COLO829 (cell line): ENCODE measurements around the gene OR13C4.
A peak's percentile ranks its signal among the peaks of the same experiment; 100 is the strongest.
"Not testable (repeated sequence)": the region's sequence is repeated elsewhere in the genome, so short reads cannot be mapped to it uniquely, and the experiment has no call there.

Source experiments
- DNase-seq: peaks from one replicate; pipeline ENCODE4 v3.0.0; 2012; ENCODE audit warnings: low spot score

Gene OR13C4

DNA sequence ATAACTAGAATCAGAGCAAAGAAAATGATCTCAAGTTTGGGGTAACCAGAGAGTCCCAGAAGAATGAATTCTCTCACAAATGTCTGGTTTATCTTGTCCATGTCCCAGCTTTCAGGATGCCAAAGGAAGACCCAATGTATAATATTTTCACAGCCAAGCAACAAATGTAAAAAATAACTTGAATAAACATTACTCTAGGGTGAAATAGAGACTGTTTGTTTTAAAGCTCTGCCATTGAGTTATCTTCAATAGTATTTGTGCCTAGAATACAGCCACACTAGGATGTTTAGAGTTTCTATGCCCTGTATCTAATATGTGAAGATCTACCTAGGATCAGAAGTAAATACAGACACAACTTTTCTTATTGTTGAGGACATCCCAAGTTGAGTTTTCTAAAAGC, at the start of gene OR13C4:
TSS of gene OR13C4 (minus strand) at position 101 of the 400 bp plus-strand sequence. CDS start at position 101, 0 bp downstream.
- no peak for DNase-seq

DNA sequence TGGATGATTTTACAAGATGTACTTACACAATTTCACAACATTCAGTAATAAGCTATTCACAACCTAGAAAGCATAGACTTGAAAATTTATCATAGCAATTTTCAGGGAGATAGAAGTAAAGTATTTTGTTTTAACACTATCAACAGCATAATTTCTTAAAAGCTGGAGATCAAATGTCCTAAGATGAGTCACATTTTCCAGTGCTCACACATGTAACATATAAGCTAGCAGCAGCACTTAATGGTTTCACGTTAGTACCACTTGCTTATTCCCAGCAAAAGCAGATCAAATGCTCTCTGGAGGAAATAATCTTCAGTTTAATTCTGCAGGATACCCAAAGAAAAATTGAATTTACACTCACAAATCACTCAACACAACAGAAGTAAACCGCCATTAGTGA, 48.4 kb upstream of the OR13C4 start:
- DNase-seq = no peak

DNA sequence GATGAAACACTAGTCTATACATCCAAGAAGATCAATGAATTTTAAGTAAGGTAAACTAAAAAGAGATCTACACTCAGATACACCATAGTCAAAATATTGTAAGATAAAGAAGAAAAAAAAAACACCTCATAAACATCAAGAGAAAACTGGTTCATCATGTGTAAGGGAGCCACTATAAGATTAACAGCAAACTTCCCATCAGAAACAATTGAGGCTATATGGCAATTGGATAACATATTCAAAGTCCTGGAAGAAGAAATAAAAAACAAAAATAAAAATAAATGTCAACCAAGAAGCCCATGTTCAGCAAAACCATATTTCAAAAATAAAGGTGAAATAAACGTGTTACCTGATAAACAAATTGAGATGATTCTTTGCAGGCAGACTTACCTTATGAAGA, 45.6 kb upstream of the OR13C4 start:
- no peak for DNase-seq

DNA sequence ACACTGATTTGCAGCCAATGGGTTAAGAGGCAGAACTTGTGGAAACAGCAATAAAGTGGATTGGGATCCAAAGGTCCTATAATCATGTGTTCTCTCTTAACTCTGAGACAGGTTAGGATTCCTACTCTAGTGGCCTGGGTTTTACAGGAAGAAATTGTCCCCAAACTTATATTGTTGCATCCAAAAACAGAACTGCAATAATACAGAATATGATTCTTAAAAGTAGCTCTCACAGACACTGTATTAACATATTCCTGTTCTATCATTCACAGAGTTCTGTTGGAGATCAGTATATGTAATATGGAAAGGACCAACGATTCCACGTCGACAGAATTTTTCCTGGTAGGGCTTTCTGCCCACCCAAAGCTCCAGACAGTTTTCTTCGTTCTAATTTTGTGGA, 41.9 kb upstream of the OR13C4 start, which contains the start of gene OR13C8:
TSS of gene OR13C8 (plus strand) at position 301 of the 400 bp plus-strand sequence. CDS start at position 301, 0 bp downstream.
- no peak for DNase-seq

DNA sequence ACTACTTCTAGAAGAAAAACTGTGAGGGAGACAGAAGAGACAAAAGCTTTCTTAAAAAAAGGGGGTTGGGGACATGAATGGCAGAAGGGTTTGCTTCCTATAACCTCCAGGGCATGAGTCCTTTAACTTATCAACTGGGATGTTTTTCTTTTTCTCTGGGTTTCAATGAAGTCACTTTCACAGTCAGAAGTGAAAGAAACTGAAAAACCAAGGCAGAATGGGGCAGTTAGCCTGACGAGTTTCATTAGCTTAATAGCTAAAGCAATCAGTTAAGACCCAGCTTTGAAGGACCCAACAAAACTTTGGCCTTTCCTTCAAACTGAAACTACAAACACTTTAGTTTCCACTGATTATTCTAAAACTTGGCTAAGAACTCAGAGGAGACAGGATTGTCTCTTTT, 37.3 kb upstream of the OR13C4 start:
- no peak for DNase-seq

DNA sequence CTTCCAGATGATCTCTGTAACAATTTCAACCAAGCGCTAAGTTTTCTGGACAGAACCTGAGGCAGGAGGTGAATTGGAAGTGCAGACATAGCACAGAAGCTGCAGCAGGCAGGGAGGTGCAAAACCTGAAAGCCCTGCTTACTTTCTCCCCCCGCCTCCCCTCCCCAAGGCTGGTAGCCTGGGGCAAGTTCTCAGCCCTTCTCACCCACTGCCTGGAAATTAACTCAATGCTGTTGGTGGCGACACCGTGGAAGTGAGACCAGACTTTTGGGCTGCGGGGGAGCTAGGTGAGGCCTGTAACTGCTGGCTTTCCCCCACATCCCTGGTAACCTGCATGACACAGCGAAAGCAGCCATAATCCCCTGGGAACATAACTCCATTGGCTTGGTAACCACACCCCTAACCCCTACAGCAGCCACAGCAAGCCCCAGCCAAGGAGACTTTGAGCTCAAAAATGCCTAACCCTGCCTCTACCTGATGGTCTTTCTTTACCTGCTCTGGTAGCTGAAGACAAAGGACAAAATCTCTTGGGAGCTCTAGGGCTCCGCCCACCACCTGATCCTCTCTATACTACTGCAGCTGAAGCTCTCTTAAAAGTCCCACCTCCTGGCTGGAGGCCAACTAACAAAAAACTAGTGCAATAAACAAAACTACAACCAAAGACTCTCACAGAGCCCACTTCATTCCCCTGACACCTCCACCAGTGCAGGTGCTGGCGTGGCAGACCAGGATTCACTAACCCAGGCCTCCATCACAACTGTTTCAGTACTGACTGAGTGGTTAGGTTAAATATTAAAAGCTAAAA, 30.0 kb upstream of the OR13C4 start:
- DNase-seq = no peak

DNA sequence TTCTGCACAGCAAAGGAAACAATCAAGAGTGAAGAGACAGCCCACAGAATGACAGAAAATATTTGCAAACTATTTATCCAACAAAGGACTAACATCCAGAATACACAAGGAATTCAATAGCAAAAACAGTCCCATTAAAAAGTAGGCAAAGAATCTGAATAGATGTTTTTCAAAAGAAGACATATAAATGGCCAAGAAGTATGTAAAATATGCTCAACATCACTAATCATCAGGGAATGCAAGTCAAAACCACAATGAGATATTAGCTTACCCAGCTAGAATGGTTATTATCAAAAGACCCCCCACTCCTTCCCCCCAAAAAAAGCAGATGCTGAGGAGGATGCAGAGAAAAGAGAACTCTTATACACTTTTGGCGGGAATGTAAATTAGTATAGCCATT, 28.5 kb upstream of the OR13C4 start:
- no peak for DNase-seq

DNA sequence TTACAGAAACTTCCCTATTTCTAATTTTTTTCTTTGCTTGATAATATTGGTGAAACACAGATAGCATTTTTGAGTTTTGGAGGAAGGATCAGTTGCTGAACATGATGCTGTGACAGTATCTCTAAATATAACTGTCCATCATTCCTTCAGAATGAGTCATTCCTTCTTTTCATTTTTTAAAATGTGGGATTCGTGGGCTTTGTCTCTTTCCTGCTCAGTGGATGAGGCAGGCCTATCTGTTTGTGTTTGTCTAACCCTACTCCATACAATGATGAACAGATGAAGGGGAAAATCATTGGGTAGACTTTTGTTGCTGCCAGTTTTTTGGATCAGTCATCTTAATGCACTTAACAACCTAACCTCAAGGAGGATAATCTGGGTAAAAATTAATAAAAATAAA, 26.3 kb upstream of the OR13C4 start:
- DNase-seq = no peak

DNA sequence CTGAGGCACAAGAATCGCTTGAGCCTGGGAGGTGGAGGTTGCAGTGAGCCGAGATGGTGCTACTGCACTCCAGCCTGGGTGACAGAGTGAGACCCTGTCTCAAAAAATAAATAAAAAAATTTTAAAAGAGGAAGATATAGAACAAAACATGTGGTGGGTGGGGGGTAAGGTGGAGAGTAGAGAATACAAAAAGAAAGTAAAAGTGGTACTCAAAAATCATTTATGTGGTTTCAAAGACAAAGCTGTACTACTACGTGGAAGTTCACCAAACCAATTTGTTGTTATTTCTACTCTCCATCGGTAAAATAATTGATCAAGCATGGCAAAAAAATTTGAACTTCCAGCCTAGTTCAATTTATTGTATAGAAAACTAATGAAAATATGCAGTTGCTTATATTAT, 17.6 kb upstream of the OR13C4 start:
- DNase-seq = no peak

DNA sequence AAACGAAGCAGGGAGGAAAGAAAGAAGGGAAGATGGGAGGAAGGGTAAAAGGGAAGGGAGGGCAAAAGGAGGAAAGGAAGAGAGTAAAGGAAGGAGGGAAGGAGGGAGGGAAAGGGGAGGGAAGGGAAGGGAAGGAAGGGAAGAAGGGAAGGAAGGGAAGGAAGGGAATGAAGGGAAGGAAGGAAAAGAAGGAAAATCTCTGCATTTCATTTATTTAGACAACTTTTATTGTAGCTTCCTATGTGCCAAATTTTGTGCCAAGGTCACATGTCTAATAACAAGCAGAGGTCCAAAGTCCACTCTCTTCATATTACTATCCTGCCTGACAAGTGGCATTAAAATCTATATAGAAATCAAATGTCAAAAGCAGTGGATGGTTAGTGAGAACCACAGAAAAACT, 12.3 kb upstream of the OR13C4 start:
- DNase-seq = no peak

DNA sequence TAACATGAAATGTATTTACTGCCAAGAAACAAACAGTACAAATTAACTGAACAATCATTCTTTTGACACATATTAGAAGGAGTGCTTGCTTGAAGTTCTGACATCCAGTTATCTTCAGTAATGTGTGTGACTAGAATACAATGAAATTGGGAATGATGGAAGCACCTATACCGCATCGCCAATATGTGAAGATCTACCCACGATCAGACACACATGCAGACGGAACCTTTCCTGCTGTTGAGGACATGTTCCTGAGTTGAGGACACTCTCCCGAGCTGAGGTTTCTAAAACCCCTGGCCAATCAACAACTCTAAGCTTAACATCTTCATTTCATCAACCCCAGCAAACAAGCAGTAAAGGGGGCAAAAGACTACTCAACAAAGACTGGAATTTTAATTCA, 9.7 kb upstream of the OR13C4 start, which contains the start of gene OR13C3:
TSS of gene OR13C3 (minus strand) at position 101 of the 400 bp plus-strand sequence. CDS start 133 bp downstream, outside the sequence.
- DNase-seq = no peak

DNA sequence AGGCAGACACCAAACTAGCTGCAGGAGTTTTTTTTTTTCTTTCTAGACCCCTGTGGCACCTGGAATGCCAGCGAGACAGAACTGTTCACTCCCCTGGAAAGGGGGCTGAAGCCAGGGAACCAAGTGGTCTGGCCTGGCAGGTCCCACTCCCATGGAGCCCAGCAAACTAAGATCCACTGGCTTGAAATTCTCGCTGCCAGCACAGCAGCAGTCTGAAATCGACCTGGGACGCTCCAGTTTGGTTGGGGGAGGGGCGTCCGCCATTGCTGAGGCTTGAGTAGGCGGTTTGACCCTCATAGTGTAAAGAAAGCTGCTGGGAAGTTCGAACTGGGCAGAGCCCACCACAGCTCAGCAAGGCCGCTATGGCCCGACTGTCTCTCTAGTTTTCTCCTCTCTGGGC, 6.8 kb downstream of the OR13C4 start:
- DNase-seq = not testable (repeated sequence)

DNA sequence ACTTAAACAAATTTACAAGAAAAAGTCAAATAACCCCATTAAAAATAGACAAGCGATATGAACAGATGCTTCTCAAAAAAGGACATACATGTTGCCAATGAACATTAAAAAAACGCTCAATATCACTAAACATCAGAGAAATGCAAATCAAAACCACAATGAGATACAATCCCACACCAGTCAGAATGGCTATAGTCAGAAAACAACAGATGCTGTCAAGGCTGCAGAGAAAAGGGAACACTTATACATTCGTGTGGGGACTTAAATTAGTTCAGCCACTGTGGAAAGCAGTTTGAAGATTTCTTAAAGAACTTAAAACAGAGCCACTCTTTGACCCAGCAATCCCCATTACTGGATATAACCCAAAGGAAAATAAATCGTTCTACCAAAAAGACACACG, 12.1 kb downstream of the OR13C4 start:
- no peak for DNase-seq

DNA sequence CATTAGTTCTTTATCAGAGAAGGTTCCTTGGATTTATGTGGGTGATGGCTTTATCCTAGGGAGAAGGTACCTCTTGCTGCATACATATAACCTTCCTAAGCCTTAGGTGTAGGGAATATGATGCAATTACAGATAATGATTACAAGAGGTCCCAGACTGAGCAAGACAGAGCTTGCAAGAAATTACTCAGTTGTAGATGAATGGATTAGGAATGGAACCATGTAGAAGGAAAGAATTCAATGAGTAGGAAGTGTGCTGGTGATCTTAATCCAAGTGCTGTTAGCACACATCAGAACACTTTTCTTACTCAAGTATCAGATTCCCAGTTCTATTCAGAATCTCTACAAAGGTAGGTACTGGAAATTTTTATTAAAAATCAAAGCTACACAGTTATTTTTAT, 20.4 kb downstream of the OR13C4 start:
- no peak for DNase-seq

DNA sequence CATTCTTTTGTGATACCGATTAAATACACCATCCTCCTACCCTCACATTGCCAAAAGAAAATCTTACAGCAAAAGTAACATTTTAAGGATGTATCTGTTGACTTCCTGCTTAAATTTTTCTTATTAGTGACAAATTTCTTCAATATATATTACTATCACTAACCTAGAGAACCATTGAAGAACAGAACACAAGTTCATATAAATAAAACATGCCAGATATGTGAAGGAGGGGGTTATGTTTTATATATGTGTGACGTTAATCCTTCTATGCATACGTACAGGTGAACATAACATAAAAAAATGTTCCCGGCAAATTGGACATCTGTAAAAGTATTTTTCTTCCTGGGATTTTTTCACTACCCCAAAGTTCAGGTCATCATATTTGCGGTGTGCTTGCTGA, 23.0 kb downstream of the OR13C4 start, which contains the start of gene OR13F1:
TSS of gene OR13F1 (plus strand) at position 301 of the 400 bp plus-strand sequence. CDS start at position 301, 0 bp downstream.
- no peak for DNase-seq

DNA sequence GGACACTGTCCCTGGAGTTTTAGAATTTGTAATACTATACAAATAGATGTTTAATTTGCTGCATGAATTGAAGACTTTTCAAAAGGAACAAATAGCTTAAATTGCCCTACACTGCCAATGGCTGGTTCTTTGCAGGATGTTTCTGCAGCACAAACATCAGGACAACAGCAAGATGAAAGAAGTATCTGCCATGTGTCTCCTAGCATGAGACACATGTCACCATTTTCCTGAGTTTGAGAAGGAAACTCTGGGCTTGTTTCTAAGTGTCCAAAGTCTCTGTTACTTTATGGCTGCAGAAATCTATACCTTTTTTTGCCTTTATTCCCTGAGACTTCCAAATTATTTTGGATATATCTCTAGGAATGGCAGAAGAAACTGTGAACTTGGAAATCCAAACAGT, 23.6 kb downstream of the OR13C4 start:
- no peak for DNase-seq

DNA sequence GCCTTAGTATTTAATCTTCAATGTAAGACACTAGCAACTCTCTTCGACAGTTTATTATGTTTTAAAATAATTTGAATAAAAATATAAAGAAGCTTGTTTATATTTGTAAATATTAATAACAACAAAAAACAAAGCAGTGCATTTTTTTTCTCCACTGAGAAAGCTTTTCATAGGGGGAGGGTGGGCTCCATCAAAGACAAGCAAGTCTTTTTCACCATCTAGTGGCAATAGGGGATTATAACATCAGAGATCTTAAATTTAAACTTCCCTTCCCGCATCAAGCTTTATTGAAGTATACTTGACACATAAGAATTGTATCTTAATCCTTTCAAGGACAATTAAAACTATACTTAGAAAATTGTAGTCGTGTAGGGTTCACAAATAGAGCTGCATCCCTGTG, 32.2 kb downstream of the OR13C4 start:
- DNase-seq = peak; percentile 28

DNA sequence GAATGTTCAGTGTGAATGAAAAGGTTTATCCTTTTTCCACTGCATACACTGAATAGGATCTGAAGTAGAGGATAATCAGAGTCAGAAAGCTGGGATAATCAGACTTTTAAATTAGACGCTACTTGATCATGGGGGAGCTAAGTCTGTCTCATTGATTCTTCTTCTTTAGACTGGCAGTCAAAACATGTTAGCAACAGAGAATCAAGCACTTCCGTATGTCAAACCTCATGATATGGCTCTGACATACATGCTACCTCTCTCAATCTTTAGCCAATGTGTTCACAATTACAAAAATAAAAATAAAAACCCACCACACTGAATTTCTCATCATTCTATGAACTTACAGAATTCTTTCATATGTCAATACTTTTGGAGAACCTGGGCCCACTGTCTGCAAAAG, 42.0 kb downstream of the OR13C4 start:
- DNase-seq = no peak

DNA sequence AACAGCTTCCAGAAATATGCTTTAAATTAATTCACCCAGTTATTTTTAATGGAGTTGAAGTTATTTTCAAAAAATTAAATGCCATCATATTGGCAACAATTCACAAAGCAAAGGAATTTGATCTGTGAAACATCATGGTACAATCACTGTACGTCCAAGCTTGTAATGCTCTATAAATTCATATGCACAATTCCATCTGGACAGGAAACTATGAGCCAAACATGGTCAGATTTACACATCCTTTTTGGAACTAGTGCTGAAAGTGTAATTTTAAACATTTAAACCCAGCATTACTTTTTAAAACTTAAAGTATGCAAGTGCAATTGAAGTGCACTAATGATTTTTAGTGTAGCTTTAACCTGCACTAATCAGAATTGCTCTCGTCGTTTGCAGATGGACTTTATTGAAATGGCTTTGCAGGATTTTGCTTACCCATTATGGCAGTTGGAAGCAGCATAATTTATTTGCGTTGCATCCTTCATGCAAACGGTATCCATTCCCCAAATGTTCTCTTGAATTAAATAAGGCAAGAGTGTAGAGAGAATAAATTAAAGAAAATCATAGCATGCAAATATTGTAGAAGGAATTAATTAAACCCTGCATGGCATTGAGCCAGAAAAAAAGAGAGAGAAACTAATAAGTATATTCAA, 44.0 kb downstream of the OR13C4 start:
- DNase-seq = no peak
